Activated T-helper 2 cell treated with anti-CD3 and anti-CD28 coated beads, Interferon-gamma antibody, Interleukin-2, Interleukin-4, amounts not matched to agents 10 μg/mL and 5 μg/mL and 100 μg/mL, durations not matched to agents 14 hours and 24 hours and 36 hours (primary cell): ENCODE data around the gene NPR3. TPM values are rescaled to one million over a fixed set of nuclear protein-coding genes. Genes with fewer than 3 reads are reported as not detected.

ENCODE experiments used
- DNase-seq: peaks from one replicate; pipeline ENCODE4 v3.0.0; 2021; ENCODE audit warnings: low spot score
- H3K27ac Mint-ChIP-seq: one replicate; pipeline ENCODE4 v1.8.0; 2021; ENCODE audit warnings: mixed read lengths
- H3K27me3 Mint-ChIP-seq: one replicate; pipeline ENCODE4 v1.8.0; 2021; ENCODE audit warnings: low read depth, mixed read lengths
- H3K36me3 Mint-ChIP-seq: one replicate; pipeline ENCODE4 v1.8.0; 2021; ENCODE audit warnings: low read depth, mixed read lengths
- H3K4me1 Mint-ChIP-seq: one replicate; pipeline ENCODE4 v1.8.0; 2021; ENCODE audit warnings: low read depth, mixed read lengths
- H3K4me3 Mint-ChIP-seq: one replicate; pipeline ENCODE4 v1.8.0; 2021; ENCODE audit warnings: low read depth, mild to moderate bottlenecking, moderate library complexity, mixed read lengths
- H3K9me3 Mint-ChIP-seq: one replicate; pipeline ENCODE4 v1.8.0; 2021; ENCODE audit warnings: mixed read lengths
- intact Hi-C: fragments of 100-400 bp; cut with micrococcal nuclease; formaldehyde crosslinking; loops from one replicate; pipeline ENCODE4 v1.15.1; 2023
- total RNA-seq: library from RNA; stranded (reverse); gene quantifications from 2 replicates; pipeline ENCODE4 v1.2.3, GENCODE V29; 2022

Gene NPR3
- total RNA-seq, 1 donor from 2014 or later, result not detected

DNA sequence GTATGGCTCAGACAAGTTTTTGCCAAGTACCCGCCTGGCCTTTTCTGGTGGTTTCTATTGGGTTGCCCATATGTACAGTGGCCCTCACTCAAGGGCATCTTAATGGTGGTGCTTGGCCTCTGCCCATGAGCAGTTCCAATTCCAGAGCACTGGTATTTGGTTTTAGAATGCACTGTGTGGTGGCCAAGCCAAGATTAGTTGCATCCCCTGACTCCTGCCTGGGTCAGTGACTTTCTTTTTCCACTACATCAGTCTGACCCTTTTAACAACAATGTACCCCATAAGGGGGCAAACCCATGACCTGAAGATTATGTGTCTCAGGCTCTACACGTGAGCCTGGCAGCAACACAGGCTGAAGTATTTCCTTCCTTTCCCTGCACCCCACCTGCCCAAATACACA is 34.2 kb downstream of the NPR3 start:
- H3K36me3 Mint-ChIP-seq, result no peaks in the 10 kb centered on the region
- H3K4me1 Mint-ChIP-seq, result no peaks in the 10 kb centered on the region
- no peak overlapping the region for H3K27ac Mint-ChIP-seq
- intact Hi-C loops, result no loop called here
- H3K27me3 Mint-ChIP-seq, result no peaks in the 10 kb centered on the region
- H3K9me3 Mint-ChIP-seq, result no peaks in the 10 kb centered on the region
- H3K4me3 Mint-ChIP-seq, result no peak overlapping the region
- no peak for DNase-seq

- H3K36me3 Mint-ChIP-seq, result no peaks in the 10 kb centered on the region
- no peak for DNase-seq
- H3K27ac Mint-ChIP-seq, result no peak overlapping the region
These were observed 41.3 kb downstream of the NPR3 start for GRCh38 chr5:32752411-32752810.

DNA sequence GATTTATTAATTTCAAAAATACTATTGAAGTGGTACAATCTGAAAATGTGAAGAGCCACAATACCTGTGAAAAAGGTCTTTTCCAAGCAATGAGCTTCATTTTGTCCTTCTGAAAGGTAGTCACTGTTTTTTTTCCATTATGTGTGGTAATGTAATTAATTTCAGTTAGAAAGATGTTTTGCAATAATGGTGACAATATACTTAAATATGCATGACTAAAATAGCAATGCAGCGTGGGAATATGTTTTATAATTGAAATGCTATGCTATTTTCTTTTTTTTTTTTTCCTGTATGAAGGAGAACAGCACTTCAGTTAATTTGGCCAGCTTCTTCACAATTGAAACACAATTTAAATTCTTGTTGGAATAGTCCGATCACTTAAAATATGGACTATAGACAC is 41.9 kb downstream of the NPR3 start:
- H3K4me3 Mint-ChIP-seq, result no peak overlapping the region
- no peaks in the 10 kb centered on the region for H3K4me1 Mint-ChIP-seq
- H3K9me3 Mint-ChIP-seq, result no peaks in the 10 kb centered on the region
- no peak overlapping the region for H3K27ac Mint-ChIP-seq
- no peaks in the 10 kb centered on the region for H3K27me3 Mint-ChIP-seq
- DNase-seq, result no peak
- intact Hi-C loops, result no loop called here
- no peaks in the 10 kb centered on the region for H3K36me3 Mint-ChIP-seq

More at GRCh38 chr5:32752411-32752810, 41.3 kb downstream of the NPR3 start:
- no peaks in the 10 kb centered on the region for H3K9me3 Mint-ChIP-seq
- H3K4me1 Mint-ChIP-seq, result no peaks in the 10 kb centered on the region
- H3K4me3 Mint-ChIP-seq, result no peak overlapping the region
- no peaks in the 10 kb centered on the region for H3K27me3 Mint-ChIP-seq
- intact Hi-C loops, result no loop called here

DNA sequence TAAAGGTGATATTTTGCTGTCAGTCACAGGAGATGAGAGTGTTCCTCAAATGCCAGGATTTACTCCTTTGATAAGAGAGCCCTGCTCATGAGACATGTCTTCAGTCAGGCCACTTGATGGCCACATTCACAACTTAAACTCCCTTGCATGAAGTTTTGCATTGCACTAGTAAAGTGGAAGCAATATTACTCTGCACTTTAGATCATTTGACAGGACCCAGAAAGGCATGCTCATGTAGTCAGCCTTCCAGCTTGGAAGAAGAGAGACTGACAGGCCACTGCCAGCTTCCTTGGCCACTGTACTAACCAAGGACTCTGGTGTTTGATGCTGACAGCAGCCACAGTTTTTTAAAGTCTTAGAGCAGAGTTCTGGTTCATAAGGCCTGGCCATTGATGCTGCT is 42.6 kb downstream of the NPR3 start:
- Mint-ChIP-seq H3K4me1 (no peaks in the 10 kb centered on the region), H3K27me3 (no peaks in the 10 kb centered on the region), H3K4me3 (no peak overlapping the region), H3K9me3 (no peaks in the 10 kb centered on the region), H3K36me3 (no peaks in the 10 kb centered on the region), H3K27ac (no peak overlapping the region)
- no peak for DNase-seq
- intact Hi-C loops, result no loop called here

DNA sequence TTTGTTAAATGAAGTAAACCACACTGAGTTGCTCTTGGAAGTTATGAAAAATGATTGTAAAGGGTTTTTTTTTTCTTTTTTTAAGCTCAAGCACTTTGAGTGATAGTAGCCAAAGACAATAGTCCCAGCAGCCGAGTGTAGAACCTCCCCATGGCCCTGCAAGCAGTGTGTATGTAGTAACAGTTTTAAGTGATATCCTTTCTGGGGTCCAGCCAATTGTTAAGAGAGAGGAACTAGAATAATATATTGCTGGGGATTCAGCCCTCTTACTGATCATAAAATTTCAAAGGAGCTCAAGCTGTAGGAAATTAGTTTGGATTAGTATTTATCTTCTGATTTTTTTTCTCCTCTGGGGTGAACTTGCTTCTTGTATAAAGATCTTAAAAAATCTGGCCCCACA is 43.2 kb downstream of the NPR3 start:
- H3K36me3 Mint-ChIP-seq, result no peaks in the 10 kb centered on the region

DNA sequence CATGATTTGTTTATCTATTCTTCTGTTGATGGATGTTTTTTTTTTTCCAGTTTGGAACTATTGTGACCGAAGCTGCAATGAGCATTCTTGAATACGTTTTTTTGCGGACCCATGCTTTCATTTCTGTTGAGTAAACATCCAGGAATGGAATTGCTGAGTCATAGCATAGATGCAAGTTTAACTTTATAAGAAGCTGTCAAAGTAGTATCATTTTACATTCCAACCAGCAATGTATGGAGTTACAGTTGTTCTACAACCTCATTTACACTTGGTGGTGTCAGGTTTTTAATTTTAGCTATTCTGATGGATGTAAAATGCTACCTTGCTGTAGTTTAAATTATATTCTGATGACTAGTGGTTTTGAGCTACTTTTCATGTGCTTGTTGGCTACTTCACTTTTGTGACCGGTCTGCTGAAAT is 49.0 kb downstream of the NPR3 start:
- H3K36me3 Mint-ChIP-seq, result no peaks in the 10 kb centered on the region
- no peaks in the 10 kb centered on the region for H3K27me3 Mint-ChIP-seq
- no peak overlapping the region for H3K27ac Mint-ChIP-seq
- no peak for DNase-seq
- H3K4me3 Mint-ChIP-seq, result peak overlapping the region; percentile 42
- no peaks in the 10 kb centered on the region for H3K4me1 Mint-ChIP-seq
- no peaks in the 10 kb centered on the region for H3K9me3 Mint-ChIP-seq
- intact Hi-C loops, result no loop called here

More for the DNA sequence above, 43.2 kb downstream of the NPR3 start:
- no peak overlapping the region for H3K27ac Mint-ChIP-seq
- no peak overlapping the region for H3K4me3 Mint-ChIP-seq
- H3K9me3 Mint-ChIP-seq, result no peaks in the 10 kb centered on the region
- no peaks in the 10 kb centered on the region for H3K27me3 Mint-ChIP-seq
- intact Hi-C loops, result no loop called here
- H3K4me1 Mint-ChIP-seq, result no peaks in the 10 kb centered on the region
- DNase-seq, result no peak

GRCh38 chr5:32765266-32765665 is 54.1 kb downstream of the NPR3 start:
- DNase-seq, result no peak
- Mint-ChIP-seq H3K27me3 (no peaks in the 10 kb centered on the region), H3K9me3 (no peaks in the 10 kb centered on the region), H3K36me3 (no peaks in the 10 kb centered on the region), H3K4me1 (no peaks in the 10 kb centered on the region), H3K27ac (no peak overlapping the region), H3K4me3 (no peak overlapping the region)
- intact Hi-C loops, result no loop called here

DNA sequence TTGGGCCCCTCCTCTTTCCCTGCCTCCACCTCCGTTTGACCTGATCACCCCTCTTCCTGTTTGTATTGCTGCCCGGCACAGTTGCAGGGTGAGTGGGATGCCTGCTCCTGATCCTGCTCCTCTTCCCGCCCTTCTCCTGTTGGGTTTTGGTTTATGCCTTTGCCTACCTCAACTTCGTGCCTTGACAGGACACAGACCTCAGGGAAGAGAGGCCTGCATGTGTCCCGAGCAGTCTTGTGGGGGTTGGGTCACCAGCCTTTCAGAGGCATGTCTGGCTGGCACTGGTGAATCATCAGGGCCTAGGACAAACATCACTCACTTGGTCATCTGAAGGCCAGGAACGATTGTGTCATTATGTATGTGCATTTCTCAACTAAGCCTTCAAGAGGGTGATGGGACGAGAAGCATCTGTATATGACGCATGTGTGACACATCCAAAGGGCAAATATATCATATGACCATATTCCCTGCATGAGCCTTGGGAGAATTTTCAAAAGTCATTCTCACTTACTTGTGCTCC is 56.9 kb downstream of the NPR3 start:
- DNase-seq, result no peak
- Mint-ChIP-seq H3K9me3 (no peaks in the 10 kb centered on the region), H3K4me3 (no peak overlapping the region), H3K27me3 (no peaks in the 10 kb centered on the region), H3K27ac (no peak overlapping the region), H3K4me1 (no peaks in the 10 kb centered on the region), H3K36me3 (no peaks in the 10 kb centered on the region)
- intact Hi-C loops, result no loop called here

- no peaks in the 10 kb centered on the region for H3K4me1 Mint-ChIP-seq
- no peaks in the 10 kb centered on the region for H3K27me3 Mint-ChIP-seq
- no peak overlapping the region for H3K27ac Mint-ChIP-seq
- H3K4me3 Mint-ChIP-seq, result no peak overlapping the region
- no peaks in the 10 kb centered on the region for H3K9me3 Mint-ChIP-seq
- no peak for DNase-seq
- intact Hi-C loops, result no loop called here
- H3K36me3 Mint-ChIP-seq, result no peaks in the 10 kb centered on the region
These were observed 58.6 kb downstream of the NPR3 start for GRCh38 chr5:32769711-32770110.

GRCh38 chr5:32770444-32770843 is 59.3 kb downstream of the NPR3 start:
- Mint-ChIP-seq H3K4me1 (no peaks in the 10 kb centered on the region), H3K9me3 (no peaks in the 10 kb centered on the region), H3K4me3 (no peak overlapping the region), H3K36me3 (no peaks in the 10 kb centered on the region), H3K27ac (no peak overlapping the region), H3K27me3 (no peaks in the 10 kb centered on the region)
- DNase-seq, result no peak
- intact Hi-C loops, result no loop called here

DNA sequence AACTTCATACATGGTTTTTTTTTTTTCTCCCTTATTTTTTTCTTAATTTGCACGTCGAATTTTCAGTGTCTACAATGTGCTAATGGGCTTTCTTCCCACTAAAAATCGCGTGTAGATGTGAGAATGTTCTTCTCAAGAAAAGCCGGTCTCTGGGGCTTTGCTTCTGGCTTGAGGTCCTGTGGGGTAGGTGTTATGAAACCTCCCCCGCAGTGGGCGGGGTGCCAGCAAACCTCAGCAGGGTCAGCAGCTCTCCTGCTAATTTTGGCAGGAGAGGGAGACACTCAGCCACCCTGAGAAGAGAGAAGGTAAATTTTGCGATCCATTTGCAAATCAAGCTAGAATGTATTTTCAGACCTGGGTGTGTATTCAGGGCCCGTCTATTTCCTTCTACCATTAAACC is 59.9 kb downstream of the NPR3 start:
- H3K4me3 Mint-ChIP-seq, result no peak overlapping the region
- H3K36me3 Mint-ChIP-seq, result no peaks in the 10 kb centered on the region
- intact Hi-C loops, result no loop called here
- H3K27me3 Mint-ChIP-seq, result no peaks in the 10 kb centered on the region
- H3K27ac Mint-ChIP-seq, result no peak overlapping the region
- no peaks in the 10 kb centered on the region for H3K9me3 Mint-ChIP-seq
- DNase-seq, result no peak
- H3K4me1 Mint-ChIP-seq, result no peaks in the 10 kb centered on the region

DNA sequence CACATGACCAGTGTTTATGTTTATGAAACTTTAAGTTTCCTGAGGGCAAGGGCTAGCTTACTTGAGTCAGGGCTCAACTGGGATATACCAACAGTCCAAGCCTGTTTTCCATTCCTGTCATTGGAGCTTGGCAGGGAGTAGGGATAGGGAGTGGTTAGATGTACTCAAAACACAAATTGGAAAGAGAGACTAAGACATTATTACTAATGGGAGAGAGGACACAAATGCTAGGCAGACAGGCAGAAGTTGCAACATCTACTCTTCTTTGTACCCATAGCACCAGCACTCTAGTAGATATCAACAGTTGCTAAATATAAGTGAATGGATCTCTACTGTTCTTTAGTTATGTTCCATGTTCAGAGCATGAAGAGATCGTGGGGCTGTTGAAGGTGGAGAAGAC is 62.8 kb downstream of the NPR3 start:
- Mint-ChIP-seq H3K4me3 (no peak overlapping the region), H3K27me3 (no peaks in the 10 kb centered on the region), H3K9me3 (no peaks in the 10 kb centered on the region), H3K27ac (no peak overlapping the region), H3K4me1 (no peaks in the 10 kb centered on the region), H3K36me3 (no peaks in the 10 kb centered on the region)
- intact Hi-C loops, result no loop called here
- DNase-seq, result no peak

DNA sequence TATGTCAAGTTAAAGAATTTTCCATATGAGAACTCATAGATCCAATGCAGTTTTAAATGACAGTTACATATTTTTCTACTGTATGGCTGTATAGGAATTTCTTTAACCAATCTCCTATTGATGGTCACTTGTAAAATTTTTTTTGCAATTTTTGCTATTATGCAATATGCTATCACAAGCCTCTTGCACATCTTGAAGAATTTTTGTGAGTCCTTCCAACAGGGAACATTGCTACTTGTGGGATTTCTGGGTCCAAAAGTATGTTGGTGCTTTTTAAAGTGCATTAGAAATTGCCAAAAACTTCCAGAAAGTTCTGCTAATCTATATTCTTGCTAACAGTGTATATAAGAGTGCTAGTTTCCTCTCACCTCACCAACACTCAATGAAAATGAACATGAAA is 65.1 kb downstream of the NPR3 start:
- H3K27me3 Mint-ChIP-seq, result no peaks in the 10 kb centered on the region

DNA sequence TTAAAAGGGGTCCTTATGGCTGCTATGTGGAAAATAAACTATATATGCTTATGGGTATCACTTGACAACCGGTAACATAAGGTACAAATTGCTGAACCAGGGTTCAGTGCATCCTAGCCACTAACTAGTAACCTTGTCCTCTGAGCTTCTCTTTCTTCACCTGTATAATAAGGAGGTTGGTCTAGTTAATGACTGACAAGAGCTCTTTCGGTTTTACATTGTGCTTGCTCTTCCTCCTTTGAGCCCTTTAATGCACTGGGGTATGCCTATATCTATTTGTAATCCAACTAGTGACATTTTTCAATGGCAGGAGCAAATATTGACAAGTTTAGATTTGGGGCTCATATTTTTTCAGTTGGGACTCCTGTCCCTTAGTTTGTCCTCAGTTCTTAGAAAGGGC is 66.1 kb downstream of the NPR3 start:
- Mint-ChIP-seq H3K4me3 (no peak overlapping the region), H3K27me3 (no peaks in the 10 kb centered on the region), H3K9me3 (no peaks in the 10 kb centered on the region), H3K4me1 (no peaks in the 10 kb centered on the region), H3K36me3 (no peaks in the 10 kb centered on the region), H3K27ac (no peak overlapping the region)
- intact Hi-C loops, result no loop called here
- no peak for DNase-seq

More for the DNA sequence above, 65.1 kb downstream of the NPR3 start:
- no peak for DNase-seq
- intact Hi-C loops, result no loop called here
- Mint-ChIP-seq H3K27ac (no peak overlapping the region), H3K4me1 (no peaks in the 10 kb centered on the region), H3K36me3 (no peaks in the 10 kb centered on the region), H3K9me3 (no peaks in the 10 kb centered on the region), H3K4me3 (no peak overlapping the region)
